Stimulated activated CD4-positive, alpha-beta T cell treated with anti-CD3 and anti-CD28 coated beads, Interleukin-4, amount 100 ng/mL, for 48 hours (primary cell): ENCODE measurements around the gene HES3.

Source experiments
- DNase-seq, 2 donors: peaks; one replicate each; pipeline ENCODE4 v3.0.0-alpha.2; 2020; ENCODE audit warnings: low read depth in 2 of 2

Gene HES3

GRCh38 chr1:6262555-6263420 is 18.8 kb downstream of the HES3 start:
- no peak for DNase-seq

GRCh38 chr1:6263716-6264115 is 19.7 kb downstream of the HES3 start:
- DNase-seq: no peak

- DNase-seq: no peak
Observed at GRCh38 chr1:6265151-6265550, 21.2 kb downstream of the HES3 start.

- no peak for DNase-seq
Observed at GRCh38 chr1:6266641-6267040, 22.7 kb downstream of the HES3 start.

- no peak for DNase-seq
Observed at GRCh38 chr1:6267686-6268322, 23.8 kb downstream of the HES3 start.

GRCh38 chr1:6268415-6268814 is 24.4 kb downstream of the HES3 start:
- no peak for DNase-seq

- no peak for DNase-seq
Observed at GRCh38 chr1:6269296-6269695, 25.3 kb downstream of the HES3 start.

GRCh38 chr1:6269720-6270400 is 25.9 kb downstream of the HES3 start:
- no peak for DNase-seq

GRCh38 chr1:6270401-6270800 is 26.4 kb downstream of the HES3 start:
- DNase-seq: no peak

GRCh38 chr1:6271006-6271405 is 27.0 kb downstream of the HES3 start:
- no peak for DNase-seq

- DNase-seq: no peak
Observed at GRCh38 chr1:6271554-6271953, 27.6 kb downstream of the HES3 start.

- DNase-seq: no peak
Observed at GRCh38 chr1:6272452-6272851, 28.5 kb downstream of the HES3 start.

- DNase-seq: no peak
Observed at GRCh38 chr1:6272868-6273267, 28.9 kb downstream of the HES3 start.

- no peak for DNase-seq
Observed at GRCh38 chr1:6273380-6273891, 29.5 kb downstream of the HES3 start.

- no peak for DNase-seq
Observed at GRCh38 chr1:6274102-6274501, 30.1 kb downstream of the HES3 start.

GRCh38 chr1:6274622-6275139 is 30.7 kb downstream of the HES3 start:
- DNase-seq: no peak

GRCh38 chr1:6275826-6276782 is 32.1 kb downstream of the HES3 start:
- DNase-seq: no peak

GRCh38 chr1:6276811-6277555 is 33.0 kb downstream of the HES3 start:
- no peak for DNase-seq

- DNase-seq: no peak
Observed at GRCh38 chr1:6278263-6278662, 34.3 kb downstream of the HES3 start.

GRCh38 chr1:6279066-6279465 is 35.1 kb downstream of the HES3 start:
- DNase-seq: no peak
